HCT116 (cell line): ENCODE results near the gene IRGC. TPM values are rescaled to one million over a fixed set of nuclear protein-coding genes. Genes with fewer than 3 reads are reported as not detected.
A peak's percentile ranks its signal among the peaks of the same experiment; 100 is the strongest.

Experiments
- ATAC-seq: fragments of 200-7000 bp; cut with Tn5 transposase; 2 replicates; pipeline ENCODE4 v1.9.1; 2020; ENCODE audit warnings: mild to moderate bottlenecking, moderate library complexity
- BruUV-seq: library from RNA; stranded (reverse); fragments of 400-500 nt; replicated peaks from 2 replicates; lab custom pipeline; 2021; lab: Mats Ljungman, UMichigan
- CTCF ChIA-PET: fragments of 300-600 bp; sonication (Branson Sonifier 250); formaldehyde crosslinking; loops from one replicate; lab custom pipeline; 2021; ENCODE audit warnings: antibody characterized with exemption; lab: Charles Lee
- POLR2A ChIA-PET: fragments of 300-600, 350-600 bp; sonication (Branson Sonifier 250); formaldehyde crosslinking; loops from one replicate; lab custom pipeline; 2021; ENCODE audit warnings: antibody characterized with exemption; lab: Charles Lee
- RAD21 ChIA-PET, 2 experiments: fragments of 300-600 bp; sonication (Branson Sonifier 250); formaldehyde crosslinking; loops; one replicate each; lab custom pipeline; 2023; ENCODE audit warnings: low total read pairs in 2 of 2; ENCODE audit not compliant: uncharacterized antibody in 2 of 2, unreplicated experiment in 2 of 2, low non-redundant PET in 1 of 2; lab: Charles Lee
- DNase-seq: peaks from one replicate; pipeline ENCODE4 v3.0.0-alpha.2; 2010; ENCODE audit warnings: low read depth, low spot score
- H2AFZ ChIP-seq: fragments of 200-600 bp; shearing (Covaris generic), sonication (generic); 2 replicates; pipeline ENCODE4 v1.6.1; 2017; ENCODE audit warnings: low read depth, mixed run types, mixed read lengths, antibody characterized with exemption, low read length; ENCODE audit not compliant: poor library complexity, severe bottlenecking
- H3K27ac ChIP-seq: 2 replicates; pipeline ENCODE4 v1.5.1; 2012; ENCODE audit warnings: low read depth, low read length
- H3K27me3 ChIP-seq: fragments of 200-600 bp; sonication (generic); 2 replicates; pipeline ENCODE4 v1.6.1; 2016; ENCODE audit warnings: mixed run types, low read length, mixed read lengths; ENCODE audit not compliant: insufficient read depth
- H3K36me3 ChIP-seq, 2 experiments: fragments of 200-500 bp in 1 of 2; fragments of 200-600 bp in 1 of 2; sonication (Bioruptor generic) in 1 of 2; sonication (generic) in 1 of 2; 2 replicates each; pipeline versions ENCODE4 v1.5.1 to v1.6.1; 2014 to 2016; ENCODE audit warnings: low read length in 2 of 2, inconsistent platforms in 1 of 2, mixed read lengths in 1 of 2, mixed run types in 1 of 2; ENCODE audit not compliant: insufficient read depth in 2 of 2, control insufficient read depth in 1 of 2
- H3K4me1 ChIP-seq, 2 experiments: fragments of 200-600 bp in 1 of 2; sonication (generic) in 1 of 2; 2 replicates each; pipeline versions ENCODE4 v1.5.1 to v1.6.1; 2012 to 2017; ENCODE audit warnings: low read length in 2 of 2, inconsistent platforms in 1 of 2, mild to moderate bottlenecking in 1 of 2, mixed read lengths in 1 of 2, mixed run types in 1 of 2, moderate library complexity in 1 of 2; ENCODE audit not compliant: insufficient read depth in 2 of 2, control insufficient read depth in 1 of 2
- H3K4me2 ChIP-seq: fragments of 200-600 bp; sonication (generic); 2 replicates; pipeline ENCODE4 v1.6.1; 2017; ENCODE audit warnings: mixed run types, low read length, mixed read lengths
- H3K4me3 ChIP-seq, 2 experiments: fragments of 200-600 bp in 1 of 2; sonication (generic) in 1 of 2; replicated peaks in 1 of 2; 2 replicates each; pipeline ENCODE4 v1.5.1; 2011 to 2016; ENCODE audit warnings: low read length in 2 of 2, control low read depth in 1 of 2, low read depth in 1 of 2, mild to moderate bottlenecking in 1 of 2, mixed read lengths in 1 of 2, mixed run types in 1 of 2
- H3K79me2 ChIP-seq: fragments of 200-600 bp; sonication (generic); 2 replicates; pipeline ENCODE4 v1.6.1; 2017; ENCODE audit warnings: mild to moderate bottlenecking, mixed run types, low read length, moderate library complexity, mixed read lengths; ENCODE audit not compliant: insufficient read depth
- H3K9ac ChIP-seq: fragments of 200-600 bp; sonication (generic); 2 replicates; pipeline ENCODE4 v1.6.1; 2016; ENCODE audit warnings: low read length, mixed read lengths
- H3K9me2 ChIP-seq: fragments of 200-600 bp; sonication (generic), shearing (Covaris generic); 2 replicates; pipeline ENCODE4 v1.6.1; 2017; ENCODE audit warnings: mixed run types, mild to moderate bottlenecking, moderate library complexity; ENCODE audit not compliant: insufficient read depth
- H3K9me3 ChIP-seq, 2 experiments: fragments of 200-500 bp in 1 of 2; fragments of 200-600 bp in 1 of 2; sonication (Bioruptor generic) in 1 of 2; sonication (generic) in 1 of 2; 2 replicates each; pipeline ENCODE4 v1.6.1; 2014 to 2017; ENCODE audit warnings: low read length in 2 of 2, mixed read lengths in 2 of 2, inconsistent platforms in 1 of 2, low read depth in 1 of 2, mild to moderate bottlenecking in 1 of 2, mixed run types in 1 of 2, moderate library complexity in 1 of 2; ENCODE audit not compliant: control insufficient read depth in 1 of 2, insufficient read depth in 1 of 2
- H4K20me1 ChIP-seq: fragments of 200-600 bp; sonication (generic), shearing (Covaris generic); 2 replicates; pipeline ENCODE4 v1.6.1; 2017; ENCODE audit warnings: mixed run types, mild to moderate bottlenecking, moderate library complexity; ENCODE audit not compliant: insufficient read depth
- CEBPB ChIP-seq: IDR thresholded peaks from 2 replicates; pipeline ENCODE4 v1.6.1; 2012; ENCODE audit warnings: low read depth
- ELF1 ChIP-seq: IDR thresholded peaks from 2 replicates; pipeline ENCODE4 v1.6.1; 2012; ENCODE audit warnings: low read depth, borderline replicate concordance
- JUND ChIP-seq: IDR thresholded peaks from 2 replicates; pipeline ENCODE4 v1.6.1; 2012
- POLR2A ChIP-seq: IDR thresholded peaks from 2 replicates; pipeline ENCODE4 v1.7.0; 2011; ENCODE audit warnings: borderline replicate concordance; ENCODE audit not compliant: insufficient read depth, insufficient read length; ENCODE audit errors: extremely low read depth
- POLR2AphosphoS5 ChIP-seq: IDR thresholded peaks from 2 replicates; pipeline ENCODE4 v1.6.1; 2011; ENCODE audit warnings: mild to moderate bottlenecking, low read depth, low read length, moderate library complexity
- SP1 ChIP-seq: IDR thresholded peaks from 2 replicates; pipeline ENCODE4 v1.6.1; 2012; ENCODE audit warnings: low read depth
- YY1 ChIP-seq: IDR thresholded peaks from 2 replicates; pipeline ENCODE4 v1.6.1; 2011; ENCODE audit warnings: low read length, low read depth, moderate library complexity, mild to moderate bottlenecking; ENCODE audit not compliant: insufficient replicate concordance; ENCODE audit errors: extremely low read depth
- ZBTB33 ChIP-seq: IDR thresholded peaks from 2 replicates; pipeline ENCODE4 v1.6.1; 2011; ENCODE audit warnings: mild to moderate bottlenecking, low read length, moderate library complexity; ENCODE audit not compliant: insufficient replicate concordance; ENCODE audit errors: extremely low read depth
- ZFX ChIP-seq: fragments of 450-650 bp; IDR thresholded peaks from 2 replicates; pipeline ENCODE4 v1.6.1; 2017
- intact Hi-C: fragments of 100-400 bp; cut with micrococcal nuclease; formaldehyde crosslinking; loops from 2 replicates; pipeline ENCODE4 v1.10.0; 2022
- total RNA-seq: library from RNA; stranded (reverse); gene quantifications from one replicate; pipeline ENCODE4 v1.2.1, GENCODE V29; 2021; ENCODE audit not compliant: unreplicated experiment
- TF ChIP-seq, protein P1 (sequence below): IDR thresholded peaks from 2 replicates; pipeline ENCODE4 v1.6.1; 2012
- TF ChIP-seq, protein P2 (sequence below): IDR thresholded peaks from 2 replicates; pipeline ENCODE4 v1.6.1; 2012

The IRGC gene
- total RNA-seq, 1 experiment from 2014 or later: not detected

DNA sequence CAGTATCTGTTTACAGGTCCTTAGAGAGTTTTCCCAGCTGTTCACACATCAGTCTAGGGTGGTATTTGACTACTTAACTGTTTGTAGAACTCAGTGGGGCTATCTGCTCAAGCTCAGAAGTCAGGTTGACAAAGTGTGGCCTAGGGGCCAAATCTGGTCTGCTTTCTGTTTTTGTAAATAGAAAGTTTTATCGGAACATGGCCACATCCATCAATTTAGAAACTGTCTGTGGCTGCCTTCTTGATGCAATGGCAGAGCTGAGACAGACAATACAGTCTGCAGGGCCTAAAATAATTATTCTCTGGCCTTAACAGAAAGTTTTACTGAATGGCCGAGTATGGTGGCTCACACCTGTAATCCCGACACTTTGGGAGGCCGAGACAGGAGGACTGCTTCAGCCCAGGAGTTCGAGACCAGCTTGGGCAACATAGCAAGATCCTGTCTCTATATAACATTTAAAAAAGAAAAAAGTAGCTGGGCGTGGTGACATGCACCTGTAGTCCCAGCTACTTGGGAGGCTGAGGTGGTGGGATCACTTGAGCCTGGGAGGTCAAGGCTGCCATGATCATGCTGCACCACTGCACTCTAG is 36.5 kb downstream of the IRGC start:
- H3K9ac ChIP-seq: peak overlapping the region; percentile 100
- H3K9me2 ChIP-seq: no peaks in the 10 kb centered on the region
- intact Hi-C loops: no loop called here
- H3K4me2 ChIP-seq: peak overlapping the region; percentile 81
- DNase-seq (no peak), ATAC-seq (no peak)
- peaks cover 27 to 61% of the 10 kb centered on the region in 2 experiments for H3K4me1 ChIP-seq
- peaks cover 63% of the 10 kb centered on the region for H3K79me2 ChIP-seq
- no peaks in the 10 kb centered on the region for H4K20me1 ChIP-seq
- ChIA-PET POLR2A (interaction anchor here (0.7 to 6.0 kb wide), 3 partner anchors 9 to 84 kb away, joined by 3 to 60 read pairs (median 6); no protein-coding TSS in a partner anchor), CTCF (interaction anchor here (1.6 kb wide), 1 partner anchor 13 kb away, joined by 5 read pairs; no protein-coding TSS in a partner anchor), RAD21 (interaction anchor here in 1 of 2 experiments (0.7 kb wide), 1 partner anchor 80 kb away, joined by 4 read pairs; no protein-coding TSS in a partner anchor)
- H3K9me3 ChIP-seq: no peaks in the 10 kb centered on the region
- H3K4me3 ChIP-seq: no peak overlapping the region
- no peak overlapping the region for H2AFZ ChIP-seq
- no TSS peak for BruUV-seq
- H3K27me3 ChIP-seq: no peaks in the 10 kb centered on the region
- H3K36me3 ChIP-seq: peaks cover 22 to 38% of the 10 kb centered on the region in 2 experiments
- TF ChIP-seq SP1 (no peak), ZFX (no peak), POLR2AphosphoS5 (no peak), ZBTB33 (no peak), CEBPB (no peak), JUND (no peak), ELF1 (no peak), POLR2A (no peak), YY1 (no peak)
- TF ChIP-seq, protein P1, sequence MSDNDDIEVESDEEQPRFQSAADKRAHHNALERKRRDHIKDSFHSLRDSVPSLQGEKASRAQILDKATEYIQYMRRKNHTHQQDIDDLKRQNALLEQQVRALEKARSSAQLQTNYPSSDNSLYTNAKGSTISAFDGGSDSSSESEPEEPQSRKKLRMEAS: no peak
- TF ChIP-seq, protein P2, sequence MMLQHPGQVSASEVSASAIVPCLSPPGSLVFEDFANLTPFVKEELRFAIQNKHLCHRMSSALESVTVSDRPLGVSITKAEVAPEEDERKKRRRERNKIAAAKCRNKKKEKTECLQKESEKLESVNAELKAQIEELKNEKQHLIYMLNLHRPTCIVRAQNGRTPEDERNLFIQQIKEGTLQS: no peak
- TF ChIP-seq, all 23 proteins: peak for 0
- H3K27ac ChIP-seq: peak overlapping the region; percentile 98
